ENCODE results near the gene TSFM. TPM values are rescaled to one million over a fixed set of nuclear protein-coding genes. Genes with fewer than 3 reads are reported as not detected.
A peak's percentile ranks its signal among the peaks of the same experiment; 100 is the strongest.

TSFM gene
- total and polyA plus RNA-seq, 9 of the 15 experiments (the other 6 are each of a cell fraction or from before 2014, with no cell fraction given) = 44.6 to 198 (median 60.2) TPM

GRCh38 chr12:57736741-57737466 is 45.7 kb upstream of the TSFM start (continued):
- TF ChIP-seq TBL1XR1 (IDR thresholded peaks at IDR 0.05; ENCODE audit: low read length in 2 of 2) = no peak

- DNase-seq (ENCODE audit: extremely low read depth in 1 of 4, low spot score in 3 of 4) = no peak
- H3K4me2 ChIP-seq (ENCODE audit: insufficient read depth, low read length) = no peak overlapping the region
- no peaks in the 10 kb centered on the region for H4K20me1 ChIP-seq (replicated peaks; ENCODE audit: control insufficient read depth, insufficient read depth, low read length)
- peaks cover 9 to 36% of the 10 kb centered on the region in 2 experiments; a peak in 4 of 5 replicates for H3K4me1 ChIP-seq (replicated peaks in 1 of 2; ENCODE audit: control insufficient read depth in 2 of 2, insufficient read depth in 2 of 2, low read length in 2 of 2)
- H3K4me3 ChIP-seq = no peak overlapping the region
- peak overlapping the region in 1 of 2 experiments; percentile 87; a peak in 1 of 4 replicates for H3K9ac ChIP-seq (ENCODE audit: insufficient read depth in 1 of 2, low read depth in 2 of 2, low read length in 2 of 2)
- in situ Hi-C loops (cut with MboI) = no loop called here
- no peaks in the 10 kb centered on the region for H3K9me3 ChIP-seq (replicated peaks; ENCODE audit: control insufficient read depth, insufficient read depth, low read depth, low read length)
- intact Hi-C loops (cut with micrococcal nuclease) = loop anchor here (2.0 to 5.0 kb wide), 3 partner anchors 105 to 275 kb away; partner anchors contain the start of genes B4GALNT1, DDIT3 and MBD6
- no peaks in the 10 kb centered on the region for H3K9me1 ChIP-seq (ENCODE audit: control insufficient read depth, insufficient read depth, low read length)
- peaks cover 4 to 44% of the 10 kb centered on the region in 2 experiments; a peak in 3 of 5 replicates for H3K27me3 ChIP-seq (ENCODE audit: control insufficient read depth in 2 of 2, insufficient read depth in 2 of 2, low read length in 2 of 2)
- WGBS (ENCODE audit: insufficient coverage, low coverage, missing lambda C conversion rate) = 26% methylated on average over 16 of the region's 110 CpGs
- H3K36me3 ChIP-seq (ENCODE audit: control insufficient read depth, insufficient read depth, low read length) = no peaks in the 10 kb centered on the region
- TF ChIP-seq RBM14 (IDR thresholded peaks at IDR 0.05; ENCODE audit: borderline replicate concordance, insufficient read depth, low read depth, low read length) = 0 out of 2 replicates have a peak, but pooled peaks have one; percentile 11
- peak; percentile 4; the same call in 1 of the 2 replicates for TF ChIP-seq ZBTB33 (CRISPR knock-in tag; IDR thresholded peaks at IDR 0.05)
- peak; percentile 68 for TF ChIP-seq FIP1L1 (IDR thresholded peaks at IDR 0.05; ENCODE audit: low read depth, low read length, poor library complexity, severe bottlenecking)
- no peak for TF ChIP-seq STAT5B (CRISPR knock-in tag; IDR thresholded peaks at IDR 0.05)
- no peak for TF ChIP-seq NR2C2 (CRISPR knock-in tag; IDR thresholded peaks at IDR 0.05)
- TF ChIP-seq NR2C2 (tag; IDR thresholded peaks at IDR 0.05) = peak; percentile 39; the same call in 1 of the 2 replicates
- BruUV-seq (replicated peaks) = no TSS peak
- ChIA-PET POLR2A (interaction anchor here (0.7 to 3.5 kb wide), 2 partner anchors 7 to 30 kb away, joined by 3 to 15 read pairs; partner anchors contain the start of gene TSPAN31), CTCF (ENCODE audit: low intra/inter-chr PET ratio) (no interaction called here)
- H3K79me2 ChIP-seq (ENCODE audit: control insufficient read depth, insufficient read depth, low read length) = no peaks in the 10 kb centered on the region
- no peak for FAIRE-seq
- H3K27ac ChIP-seq (ENCODE audit: extremely low read depth, low read depth, low read length) = no peak overlapping the region
- 0 out of 2 replicates have a peak overlapping the region, but pooled peaks have one; percentile 94 for H2AFZ ChIP-seq (ENCODE audit: low read depth, low read length)
- no peak for ATAC-seq
Observed at GRCh38 chr12:57737467-57738460, 44.8 kb upstream of the TSFM start.

Data from K562 (cell line).